Right lobe of liver (tissue), 4 donors: ENCODE data around the gene RELT.

Source experiments
- CTCF ChIP-seq, 4 donors: fragments of 200-600 bp in 3 of 4; fragments of 450-650 bp in 1 of 4; IDR thresholded peaks; one replicate each; pipeline versions ENCODE4 v1.5.1 to v1.8.0; 2016 to 2022; ENCODE audit warnings: antibody characterized with exemption in 4 of 4, mild to moderate bottlenecking in 2 of 4
- POLR2A ChIP-seq: fragments of 450-650 bp; IDR thresholded peaks from one replicate; pipeline ENCODE4 v1.6.1; 2017; ENCODE audit warnings: antibody characterized with exemption, mild to moderate bottlenecking
- donor health status: DM: no; HTN: no; CAD: no.
- donor health status: DM: no; HTN: no; CAD: no.
- donor health status: DM: no; HTN: yes; CAD: no.

- no peak for TF ChIP-seq POLR2A
- TF ChIP-seq CTCF (IDR thresholded peaks at IDR 0.05) = no peak
Measured at GRCh38 chr11:73380897-73381410, 4.8 kb downstream of the RELT start.
